Activated CD4-positive, CD25-positive, alpha-beta regulatory T cell treated with anti-CD3 and anti-CD28 coated beads, Interleukin-2, amount 50 U/mL, for 16 hours (primary cell): ENCODE results near the gene TNS4.
A peak's percentile ranks its signal among the peaks of the same experiment; 100 is the strongest.

ENCODE experiments used
- DNase-seq: peaks from one replicate; pipeline ENCODE4 v3.0.0-alpha.2; 2020; ENCODE audit warnings: low read depth, low spot score

TNS4 gene

GRCh38 chr17:40491486-40491885 lies 9.9 kb downstream of the TNS4 start:
- no peak for DNase-seq

GRCh38 chr17:40490982-40491381 lies 10.4 kb downstream of the TNS4 start:
- DNase-seq = no peak

GRCh38 chr17:40490289-40490853 lies 11.1 kb downstream of the TNS4 start:
- DNase-seq = no peak

GRCh38 chr17:40487371-40488020 lies 13.9 kb downstream of the TNS4 start:
- no peak for DNase-seq

- DNase-seq = no peak
Observed at GRCh38 chr17:40486522-40487370, 14.7 kb downstream of the TNS4 start.

GRCh38 chr17:40485851-40486521 lies 15.4 kb downstream of the TNS4 start:
- DNase-seq = no peak

- DNase-seq = no peak
Observed at GRCh38 chr17:40484973-40485530, 16.4 kb downstream of the TNS4 start.

- no peak for DNase-seq
Observed at GRCh38 chr17:40484285-40484972, 17.0 kb downstream of the TNS4 start.

- DNase-seq = no peak
Observed at GRCh38 chr17:40483679-40484078, 17.7 kb downstream of the TNS4 start.

- DNase-seq = no peak
Observed at GRCh38 chr17:40482722-40483121, 18.7 kb downstream of the TNS4 start.

GRCh38 chr17:40481106-40481505 lies 20.3 kb downstream of the TNS4 start:
- DNase-seq = no peak

- peak; percentile 64 for DNase-seq
Observed at GRCh38 chr17:40480501-40481003, 20.9 kb downstream of the TNS4 start.

GRCh38 chr17:40479754-40480480 lies 21.5 kb downstream of the TNS4 start:
- no peak for DNase-seq

- DNase-seq = no peak
Observed at GRCh38 chr17:40478486-40478885, 22.9 kb downstream of the TNS4 start.

GRCh38 chr17:40477796-40478195 lies 23.6 kb downstream of the TNS4 start:
- DNase-seq = no peak

- no peak for DNase-seq
Observed at GRCh38 chr17:40475234-40475908, 26.1 kb downstream of the TNS4 start.

GRCh38 chr17:40474419-40475002 lies 26.9 kb downstream of the TNS4 start:
- no peak for DNase-seq

GRCh38 chr17:40473573-40474365 lies 27.7 kb downstream of the TNS4 start:
- DNase-seq = no peak
